ENCODE data around the gene TNK2.
"Not testable (repeated sequence)": the region's sequence is repeated elsewhere in the genome, so short reads cannot be mapped to it uniquely, and the experiment has no call there.

TNK2 gene

GRCh38 chr3:195867631-195868335, 40.6 kb downstream of the TNK2 start:
- DNase-seq: no peak

GRCh38 chr3:195866686-195867511, 41.5 kb downstream of the TNK2 start:
- DNase-seq: no peak

- no peak for DNase-seq
Observed at GRCh38 chr3:195865752-195866151, 42.6 kb downstream of the TNK2 start.

- peak; percentile 65 for DNase-seq
Observed at GRCh38 chr3:195863121-195864061, 45.0 kb downstream of the TNK2 start.

GRCh38 chr3:195862318-195862717, 46.0 kb downstream of the TNK2 start:
- DNase-seq: not testable (repeated sequence)

- peak; percentile 58 for DNase-seq
Observed at GRCh38 chr3:195860456-195860855, 47.9 kb downstream of the TNK2 start.

GRCh38 chr3:195859846-195860411, 48.4 kb downstream of the TNK2 start:
- DNase-seq: peak; percentile 55

GRCh38 chr3:195859061-195859845, 49.1 kb downstream of the TNK2 start:
- DNase-seq: peak; percentile 82

- no peak for DNase-seq
Observed at GRCh38 chr3:195856410-195857084, 51.8 kb downstream of the TNK2 start.

GRCh38 chr3:195855471-195856409, 52.6 kb downstream of the TNK2 start:
- DNase-seq: peak; percentile 30

GRCh38 chr3:195854628-195855294, 53.6 kb downstream of the TNK2 start:
- DNase-seq: no peak

- no peak for DNase-seq
Observed at GRCh38 chr3:195853996-195854395, 54.4 kb downstream of the TNK2 start.

- no peak for DNase-seq
Observed at GRCh38 chr3:195853036-195853435, 55.3 kb downstream of the TNK2 start.

- DNase-seq: peak; percentile 93
Observed at GRCh38 chr3:195850857-195851543, 57.4 kb downstream of the TNK2 start.

GRCh38 chr3:195849322-195850074, 58.9 kb downstream of the TNK2 start:
- DNase-seq: peak; percentile 88

GRCh38 chr3:195847055-195847950, 61.0 kb downstream of the TNK2 start:
- DNase-seq: no peak

- DNase-seq: no peak
Observed at GRCh38 chr3:195845483-195845882, 62.9 kb downstream of the TNK2 start.
